Mucosa of descending colon (tissue), 3 donors: Measurements from ENCODE around the gene CCDC102B. TPM values are rescaled to one million over a fixed set of nuclear protein-coding genes. Genes with fewer than 3 reads are reported as not detected.

Source experiments
- ATAC-seq: fragments of 200-7000 bp; cut with Tn5 transposase; one replicate; pipeline ENCODE4 v1.9.1; 2020; ENCODE audit warnings: mild to moderate bottlenecking, moderate library complexity
- DNase-seq, 3 donors: peaks; one replicate each; pipeline ENCODE4 v3.0.0-alpha.2; 2020
- H3K36me3 ChIP-seq: fragments of 200-600 bp; one replicate; pipeline ENCODE4 v1.8.0; 2021; ENCODE audit warnings: low read depth, mild to moderate bottlenecking
- H3K4me1 ChIP-seq: fragments of 200-600 bp; one replicate; pipeline ENCODE4 v1.8.0; 2021; ENCODE audit warnings: low read depth, mild to moderate bottlenecking
- H3K4me3 ChIP-seq: fragments of 200-600 bp; one replicate; pipeline ENCODE4 v1.8.0; 2021; ENCODE audit warnings: mild to moderate bottlenecking
- H3K9me3 ChIP-seq: fragments of 200-600 bp; one replicate; pipeline ENCODE4 v1.8.0; 2021; ENCODE audit warnings: mild to moderate bottlenecking
- intact Hi-C, 2 donors: fragments of 100-400 bp; cut with DNase I in 1 of 2; cut with micrococcal nuclease in 1 of 2; formaldehyde crosslinking; loops; one replicate each; pipeline versions ENCODE4 v1.11.0 to v1.11.1; 2022; cut with DNase I, micrococcal nuclease
- total RNA-seq, 3 donors: library from RNA; stranded (reverse); fragmentation: NEBNext Ultra II Directional in 2 of 3; extraction: Animal tissue kit (Norgen Biotek cat#: 25700) in 2 of 3; gene quantifications; one replicate each; pipeline versions ENCODE4 v1.2.1 to v1.2.4, GENCODE V29; 2021 to 2023
- TF ChIP-seq, protein P1 (sequence below): fragments of 200-600 bp; IDR thresholded peaks from one replicate; pipeline ENCODE4 v1.8.0; 2022; ENCODE audit warnings: antibody characterized with exemption, mild to moderate bottlenecking
- donor health status: DM: no; HTN: no; CAD: no; lungs with moderate emphysema.
- donor health status: DM: no; HTN: no; CAD: no.
- donor health status: DM: no; HTN: yes; CAD: no.

Gene CCDC102B
- total RNA-seq, 3 donors from 2014 or later = 3.0 to 4.5 (median 4.3) TPM

DNA sequence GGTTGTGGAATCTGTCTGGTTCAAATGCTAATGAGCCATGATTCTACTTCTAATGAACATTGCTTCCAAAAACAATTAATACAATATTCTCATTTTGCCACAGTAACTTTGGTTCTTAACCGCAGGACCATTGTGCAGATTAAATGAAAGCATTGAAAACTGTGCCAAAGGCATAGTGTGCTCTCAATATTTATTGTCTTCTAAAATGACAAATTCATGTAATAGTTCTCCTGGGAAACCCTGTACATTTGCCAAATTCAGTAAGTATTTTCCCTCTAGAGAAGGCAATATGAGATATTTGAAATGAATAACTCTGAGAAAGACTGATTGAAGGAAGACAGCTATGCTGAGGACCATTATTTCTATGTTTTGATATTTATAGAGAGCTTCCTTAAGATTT is 246.3 kb downstream of the CCDC102B start:
- H3K9me3 ChIP-seq = no peaks in the 10 kb centered on the region
- intact Hi-C loops = no loop called here
- TF ChIP-seq, protein P1, sequence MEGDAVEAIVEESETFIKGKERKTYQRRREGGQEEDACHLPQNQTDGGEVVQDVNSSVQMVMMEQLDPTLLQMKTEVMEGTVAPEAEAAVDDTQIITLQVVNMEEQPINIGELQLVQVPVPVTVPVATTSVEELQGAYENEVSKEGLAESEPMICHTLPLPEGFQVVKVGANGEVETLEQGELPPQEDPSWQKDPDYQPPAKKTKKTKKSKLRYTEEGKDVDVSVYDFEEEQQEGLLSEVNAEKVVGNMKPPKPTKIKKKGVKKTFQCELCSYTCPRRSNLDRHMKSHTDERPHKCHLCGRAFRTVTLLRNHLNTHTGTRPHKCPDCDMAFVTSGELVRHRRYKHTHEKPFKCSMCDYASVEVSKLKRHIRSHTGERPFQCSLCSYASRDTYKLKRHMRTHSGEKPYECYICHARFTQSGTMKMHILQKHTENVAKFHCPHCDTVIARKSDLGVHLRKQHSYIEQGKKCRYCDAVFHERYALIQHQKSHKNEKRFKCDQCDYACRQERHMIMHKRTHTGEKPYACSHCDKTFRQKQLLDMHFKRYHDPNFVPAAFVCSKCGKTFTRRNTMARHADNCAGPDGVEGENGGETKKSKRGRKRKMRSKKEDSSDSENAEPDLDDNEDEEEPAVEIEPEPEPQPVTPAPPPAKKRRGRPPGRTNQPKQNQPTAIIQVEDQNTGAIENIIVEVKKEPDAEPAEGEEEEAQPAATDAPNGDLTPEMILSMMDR = no peak
- no peaks in the 10 kb centered on the region for H3K36me3 ChIP-seq
- ATAC-seq (no peak), DNase-seq (no peak)
- no peak overlapping the region for H3K4me3 ChIP-seq
- H3K4me1 ChIP-seq = no peaks in the 10 kb centered on the region

DNA sequence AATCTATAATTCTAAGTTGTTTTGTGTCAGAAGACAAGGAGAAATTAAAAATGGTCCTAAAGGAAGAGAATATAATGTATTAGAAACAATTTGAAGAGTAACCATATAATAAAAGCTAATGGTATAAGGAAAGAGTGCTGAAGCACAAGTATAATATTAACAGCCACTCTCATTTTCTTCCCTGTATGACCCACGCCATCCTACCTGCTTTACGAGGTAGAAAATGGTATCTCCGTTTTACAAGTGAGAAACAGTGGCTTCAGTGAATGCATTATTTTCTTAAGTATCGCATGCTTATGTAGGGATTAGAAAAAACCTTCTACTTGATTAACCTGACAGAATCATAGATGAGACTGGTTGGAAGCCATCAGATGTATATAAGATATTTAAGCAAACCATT is 266.2 kb downstream of the CCDC102B start:
- TF ChIP-seq, protein P1 = no peak
- ATAC-seq (no peak), DNase-seq (no peak)
- H3K4me3 ChIP-seq = no peak overlapping the region
- intact Hi-C loops = no loop called here
- H3K36me3 ChIP-seq = no peaks in the 10 kb centered on the region
- no peaks in the 10 kb centered on the region for H3K4me1 ChIP-seq
- no peaks in the 10 kb centered on the region for H3K9me3 ChIP-seq

DNA sequence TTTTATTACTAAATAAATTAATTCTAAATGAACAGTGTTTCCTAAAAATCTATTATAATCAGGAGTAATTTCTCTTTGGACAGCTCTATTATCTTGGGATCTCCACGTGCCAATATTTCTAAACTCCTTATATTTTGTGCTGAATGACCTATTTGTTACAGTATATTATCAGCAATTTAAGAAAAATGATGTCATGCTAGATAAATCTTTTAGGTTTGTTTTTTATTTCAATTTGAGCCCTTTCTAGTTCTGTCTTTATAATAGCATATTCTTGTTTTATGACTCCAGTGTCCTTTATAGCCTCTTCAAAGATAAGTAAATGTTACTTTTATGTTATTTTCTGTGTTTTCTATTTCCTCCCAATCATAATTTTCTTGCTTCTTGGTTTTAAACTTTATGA is 269.2 kb downstream of the CCDC102B start:
- intact Hi-C loops = no loop called here
- Histone ChIP-seq H3K9me3 (no peaks in the 10 kb centered on the region), H3K36me3 (no peaks in the 10 kb centered on the region), H3K4me1 (no peaks in the 10 kb centered on the region), H3K4me3 (no peak overlapping the region)
- TF ChIP-seq, protein P1 = no peak
- ATAC-seq = no peak
- DNase-seq = no peak

DNA sequence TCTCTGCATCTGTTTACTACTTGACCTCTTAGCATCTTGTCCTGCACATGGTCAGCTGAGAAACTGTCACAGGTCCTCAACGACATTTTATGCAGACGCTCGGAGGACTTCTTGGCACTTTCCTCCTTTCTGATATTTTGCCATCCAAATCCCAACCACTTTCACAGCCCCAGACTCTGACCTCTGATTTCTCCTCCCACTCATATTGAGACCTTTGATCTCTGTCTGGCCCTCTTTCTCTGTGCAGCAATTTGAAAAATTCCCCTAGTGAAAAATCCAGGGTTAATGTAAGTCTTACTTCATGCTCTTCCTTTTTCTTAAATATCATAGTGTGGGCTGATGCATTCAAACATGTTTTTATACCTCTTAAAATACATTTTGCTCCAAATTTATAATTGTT is 273.8 kb downstream of the CCDC102B start:
- ATAC-seq = no peak
- no peak for DNase-seq
- no peaks in the 10 kb centered on the region for H3K4me1 ChIP-seq
- H3K9me3 ChIP-seq = no peaks in the 10 kb centered on the region
- H3K4me3 ChIP-seq = no peak overlapping the region
- TF ChIP-seq, protein P1 = no peak
- intact Hi-C loops = no loop called here
- H3K36me3 ChIP-seq = no peaks in the 10 kb centered on the region

DNA sequence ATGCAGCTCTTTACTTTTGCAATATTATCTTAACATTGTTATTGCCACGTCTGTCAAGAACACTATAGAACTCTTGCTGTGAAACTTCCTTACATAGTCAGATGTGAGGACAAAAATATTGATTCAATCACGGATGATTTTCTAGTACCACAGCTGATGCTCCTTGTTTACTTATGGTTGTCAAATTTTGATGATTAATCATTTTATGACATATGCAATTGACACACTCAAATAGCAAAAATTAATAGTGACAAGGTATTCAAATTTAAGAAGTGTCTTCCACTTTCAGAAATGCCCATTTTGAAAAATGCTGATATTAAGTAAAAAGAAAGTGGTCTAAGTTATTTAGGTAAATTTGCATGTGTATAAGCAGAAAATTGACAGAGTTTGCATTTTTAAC is 284.0 kb downstream of the CCDC102B start:
- no peak overlapping the region for H3K4me3 ChIP-seq

More for the DNA sequence above, 284.0 kb downstream of the CCDC102B start:
- no peak for ATAC-seq
- intact Hi-C loops = no loop called here
- no peak for DNase-seq
- Histone ChIP-seq H3K9me3 (no peaks in the 10 kb centered on the region), H3K36me3 (no peaks in the 10 kb centered on the region), H3K4me1 (no peaks in the 10 kb centered on the region)
- TF ChIP-seq, protein P1 = no peak
